ENCODE data around the gene RYR3. TPM values are rescaled to one million over a fixed set of nuclear protein-coding genes. Genes with fewer than 3 reads are reported as not detected.

Gene RYR3
- total RNA-seq, 2 experiments from 2014 or later: not detected

DNA sequence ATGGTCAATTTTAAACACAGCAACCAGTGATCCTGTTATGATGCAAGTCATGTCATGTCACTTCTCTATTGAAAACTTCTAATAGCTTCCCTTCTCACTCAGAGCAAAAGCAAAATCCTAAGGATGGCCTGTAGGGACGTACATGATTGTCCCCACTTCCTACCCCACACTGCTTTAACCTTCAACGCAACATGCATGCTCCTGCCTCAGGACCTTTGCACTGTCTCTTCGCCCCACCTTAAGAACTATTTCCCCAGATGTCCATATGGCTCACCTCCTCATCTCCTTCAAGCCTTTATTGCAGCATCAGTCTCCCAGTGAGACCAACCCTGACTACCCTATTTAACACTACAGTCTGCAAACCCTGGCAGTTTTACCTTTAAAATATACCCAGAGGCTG lies 443.5 kb downstream of the RYR3 start:
- Mint-ChIP-seq H3K36me3 (ENCODE audit: low read depth) (no peaks in the 10 kb centered on the region), H3K27ac (no peak overlapping the region), H3K27me3 (ENCODE audit: low read depth) (peaks cover 12% of the 10 kb centered on the region), H3K4me3 (no peak overlapping the region), H3K9me3 (peaks cover 7% of the 10 kb centered on the region), H3K4me1 (ENCODE audit: low read depth) (no peaks in the 10 kb centered on the region)
- intact Hi-C loops (cut with micrococcal nuclease): loop anchor here (10.0 kb wide), 1 partner anchor 1191 kb away; no protein-coding TSS in a partner anchor
- CTCF ChIA-PET: no interaction called here
- no peak for DNase-seq

GRCh38 chr15:33756961-33757360 lies 446.2 kb downstream of the RYR3 start:
- peaks cover 23% of the 10 kb centered on the region for H3K27me3 Mint-ChIP-seq (ENCODE audit: low read depth)
- H3K27ac Mint-ChIP-seq: no peak overlapping the region

GRCh38 chr15:33757516-33758232 lies 446.9 kb downstream of the RYR3 start:
- Mint-ChIP-seq H3K36me3 (ENCODE audit: low read depth) (no peaks in the 10 kb centered on the region), H3K4me3 (no peak overlapping the region), H3K4me1 (ENCODE audit: low read depth) (no peaks in the 10 kb centered on the region), H3K27ac (no peak overlapping the region), H3K27me3 (ENCODE audit: low read depth) (peaks cover 23% of the 10 kb centered on the region), H3K9me3 (no peaks in the 10 kb centered on the region)
- CTCF ChIA-PET: no interaction called here
- intact Hi-C loops (cut with micrococcal nuclease): loop anchor here (10.0 kb wide), 1 partner anchor 1187 kb away; no protein-coding TSS in a partner anchor
- no peak for DNase-seq

More at GRCh38 chr15:33756961-33757360, 446.2 kb downstream of the RYR3 start:
- DNase-seq: no peak
- H3K9me3 Mint-ChIP-seq: peaks cover 4% of the 10 kb centered on the region
- no peaks in the 10 kb centered on the region for H3K36me3 Mint-ChIP-seq (ENCODE audit: low read depth)
- no peaks in the 10 kb centered on the region for H3K4me1 Mint-ChIP-seq (ENCODE audit: low read depth)
- CTCF ChIA-PET: no interaction called here
- H3K4me3 Mint-ChIP-seq: no peak overlapping the region
- intact Hi-C loops (cut with micrococcal nuclease): loop anchor here (10.0 kb wide), 1 partner anchor 1188 kb away; no protein-coding TSS in a partner anchor

DNA sequence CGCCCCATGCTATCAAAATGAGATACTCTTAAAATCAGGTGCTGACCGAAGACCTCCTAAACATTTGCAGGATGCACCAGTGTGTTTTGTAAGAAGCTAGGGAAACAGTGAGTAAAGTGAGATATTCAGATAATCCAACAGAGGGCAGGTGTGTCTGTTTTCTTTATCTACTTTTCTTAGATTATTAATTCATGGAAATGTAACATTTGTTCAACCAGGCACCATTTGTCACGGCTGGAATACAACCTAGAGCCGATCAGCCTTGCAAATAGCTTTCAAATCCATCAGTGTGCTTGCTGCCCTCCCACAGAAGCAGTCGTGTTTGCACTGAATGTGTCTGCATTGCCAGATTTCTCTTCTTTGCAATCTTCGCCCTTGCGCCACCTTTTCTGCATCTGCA lies 455.6 kb downstream of the RYR3 start:
- intact Hi-C loops (cut with micrococcal nuclease): no loop called here
- H3K4me1 Mint-ChIP-seq (ENCODE audit: low read depth): no peaks in the 10 kb centered on the region

DNA sequence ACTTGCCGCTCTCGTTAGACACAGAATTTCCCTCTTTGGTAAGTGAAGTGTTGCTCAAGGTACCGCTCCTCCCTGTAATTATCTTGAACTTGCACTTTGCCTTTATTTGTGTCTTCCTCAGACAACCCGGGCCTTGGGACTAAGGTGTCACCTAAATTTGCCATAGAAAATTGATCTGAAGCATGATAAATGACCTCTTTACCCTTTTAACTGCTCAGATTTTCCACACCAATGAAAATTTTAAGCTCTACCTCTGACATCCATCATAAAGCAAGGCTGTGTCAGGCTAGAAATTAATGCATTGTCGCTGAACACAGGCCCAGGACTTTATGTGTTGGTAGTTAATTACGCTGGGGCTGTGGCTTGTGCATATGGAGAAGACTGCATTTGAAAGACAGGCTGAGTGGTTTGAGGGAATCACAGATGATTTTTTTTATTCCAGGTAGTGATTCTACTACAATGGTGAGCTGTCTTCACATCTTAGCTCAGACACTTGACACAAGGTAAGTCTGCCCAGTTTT lies 458.0 kb downstream of the RYR3 start:
- intact Hi-C loops (cut with micrococcal nuclease): no loop called here
- DNase-seq: no peak
- Mint-ChIP-seq H3K27me3 (ENCODE audit: low read depth) (peaks cover 2% of the 10 kb centered on the region), H3K4me3 (no peak overlapping the region), H3K36me3 (ENCODE audit: low read depth) (no peaks in the 10 kb centered on the region), H3K27ac (no peak overlapping the region), H3K4me1 (ENCODE audit: low read depth) (no peaks in the 10 kb centered on the region), H3K9me3 (no peaks in the 10 kb centered on the region)
- CTCF ChIA-PET: no interaction called here

More for the DNA sequence above, 455.6 kb downstream of the RYR3 start:
- Mint-ChIP-seq H3K9me3 (no peaks in the 10 kb centered on the region), H3K36me3 (ENCODE audit: low read depth) (no peaks in the 10 kb centered on the region), H3K4me3 (no peak overlapping the region), H3K27ac (no peak overlapping the region), H3K27me3 (ENCODE audit: low read depth) (peaks cover 3% of the 10 kb centered on the region)
- CTCF ChIA-PET: no interaction called here
- DNase-seq: no peak

- no peak overlapping the region for H3K27ac Mint-ChIP-seq
- H3K9me3 Mint-ChIP-seq: no peaks in the 10 kb centered on the region
- CTCF ChIA-PET: no interaction called here
- no peaks in the 10 kb centered on the region for H3K36me3 Mint-ChIP-seq (ENCODE audit: low read depth)
- intact Hi-C loops (cut with micrococcal nuclease): no loop called here
- DNase-seq: no peak
- H3K4me1 Mint-ChIP-seq (ENCODE audit: low read depth): no peaks in the 10 kb centered on the region
- no peak overlapping the region for H3K4me3 Mint-ChIP-seq
- H3K27me3 Mint-ChIP-seq (ENCODE audit: low read depth): peaks cover 8% of the 10 kb centered on the region
These were observed 463.2 kb downstream of the RYR3 start for GRCh38 chr15:33773969-33774368.

DNA sequence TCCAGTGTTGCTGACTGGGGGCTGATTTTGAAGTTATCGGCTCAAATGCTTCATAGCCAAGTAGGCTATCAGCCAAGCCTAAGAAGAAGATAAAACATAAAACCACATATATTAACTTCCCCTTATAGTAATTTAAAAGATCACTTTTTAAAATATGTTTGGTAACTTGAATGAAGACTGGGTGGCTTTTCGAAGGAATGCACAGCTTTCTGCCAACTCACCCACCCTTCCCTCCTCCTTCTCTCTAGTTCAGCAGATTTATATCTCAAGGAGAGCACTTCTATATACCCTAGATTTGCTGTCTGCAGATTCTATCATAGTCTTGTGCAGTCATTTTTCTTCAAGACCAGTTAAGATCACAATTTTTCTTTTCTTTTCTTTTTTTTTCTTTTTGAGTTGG lies 468.1 kb downstream of the RYR3 start:
- Mint-ChIP-seq H3K4me3 (no peak overlapping the region), H3K27ac (no peak overlapping the region), H3K9me3 (no peaks in the 10 kb centered on the region), H3K27me3 (ENCODE audit: low read depth) (peaks cover 6% of the 10 kb centered on the region), H3K4me1 (ENCODE audit: low read depth) (no peaks in the 10 kb centered on the region), H3K36me3 (ENCODE audit: low read depth) (no peaks in the 10 kb centered on the region)
- no peak for DNase-seq
- intact Hi-C loops (cut with micrococcal nuclease): no loop called here
- CTCF ChIA-PET: interaction anchor here (0.7 kb wide), 2 partner anchors 22 to 68 kb away, joined by 3 to 5 read pairs; no protein-coding TSS in a partner anchor

DNA sequence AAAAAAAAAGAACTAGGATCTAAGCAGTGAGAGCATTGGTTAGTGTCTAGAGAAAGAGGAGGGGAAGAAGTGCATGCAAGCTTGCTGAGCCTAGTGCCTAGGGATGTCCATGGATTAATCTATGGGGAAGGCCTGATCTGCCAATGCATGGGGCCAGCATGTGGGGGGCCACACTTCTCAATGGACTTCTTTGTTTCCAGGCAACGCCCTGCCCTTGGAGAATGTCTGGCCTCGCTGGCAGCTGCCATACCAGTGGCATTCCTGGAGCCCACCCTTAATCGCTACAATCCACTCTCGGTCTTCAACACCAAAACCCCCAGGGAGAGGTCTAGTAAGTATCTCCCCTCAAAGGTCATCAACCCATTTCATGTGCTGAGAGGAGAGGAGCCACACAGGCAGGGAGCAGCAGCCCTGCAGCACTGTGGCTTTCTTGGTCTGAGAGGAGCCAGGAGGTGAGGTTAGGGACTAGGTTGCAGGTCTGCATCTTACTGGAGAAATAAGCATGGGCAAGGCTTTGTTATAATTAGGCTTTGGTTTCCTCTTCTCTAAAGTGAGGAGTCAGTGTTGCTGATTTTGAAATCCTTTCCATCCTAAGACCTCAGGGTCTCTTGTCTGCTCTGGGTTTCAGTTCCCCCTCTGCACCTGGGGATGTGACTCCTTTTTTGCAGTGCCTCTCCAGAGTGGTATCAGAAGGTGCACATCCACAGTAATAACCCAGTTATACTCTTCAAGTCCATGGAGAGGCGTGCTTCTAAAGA lies 469.4 kb downstream of the RYR3 start:
- CTCF ChIA-PET: no interaction called here

DNA sequence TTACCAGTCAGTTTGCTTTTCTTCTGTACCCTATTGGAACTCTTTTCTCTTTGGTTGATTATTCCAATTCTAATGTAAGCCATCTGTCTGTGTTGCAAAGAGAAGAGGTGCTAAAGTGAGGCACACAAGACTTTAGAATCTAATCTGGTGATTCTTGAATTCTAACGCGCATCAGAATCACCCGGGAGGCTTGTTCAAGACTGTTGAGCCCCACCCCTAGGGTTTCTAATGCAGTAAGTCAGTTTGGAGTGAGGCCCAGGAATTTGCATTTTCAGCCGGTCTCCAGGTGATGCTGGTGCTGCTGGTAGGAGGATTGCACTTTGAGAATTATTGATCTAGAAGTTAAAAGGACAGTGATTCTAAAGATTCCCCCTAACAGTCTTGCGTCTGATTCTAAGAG lies 472.2 kb downstream of the RYR3 start:
- Mint-ChIP-seq H3K27me3 (ENCODE audit: low read depth) (peaks cover 2% of the 10 kb centered on the region), H3K4me1 (ENCODE audit: low read depth) (no peaks in the 10 kb centered on the region), H3K9me3 (no peaks in the 10 kb centered on the region), H3K27ac (no peak overlapping the region), H3K4me3 (no peak overlapping the region), H3K36me3 (ENCODE audit: low read depth) (no peaks in the 10 kb centered on the region)
- DNase-seq: no peak
- CTCF ChIA-PET: no interaction called here
- intact Hi-C loops (cut with micrococcal nuclease): no loop called here

More for the DNA sequence above, 469.4 kb downstream of the RYR3 start:
- H3K27me3 Mint-ChIP-seq (ENCODE audit: low read depth): peaks cover 6% of the 10 kb centered on the region
- intact Hi-C loops (cut with micrococcal nuclease): no loop called here
- no peak for DNase-seq
- no peaks in the 10 kb centered on the region for H3K4me1 Mint-ChIP-seq (ENCODE audit: low read depth)
- no peak overlapping the region for H3K27ac Mint-ChIP-seq
- no peaks in the 10 kb centered on the region for H3K36me3 Mint-ChIP-seq (ENCODE audit: low read depth)
- H3K9me3 Mint-ChIP-seq: no peaks in the 10 kb centered on the region
- H3K4me3 Mint-ChIP-seq: no peak overlapping the region

DNA sequence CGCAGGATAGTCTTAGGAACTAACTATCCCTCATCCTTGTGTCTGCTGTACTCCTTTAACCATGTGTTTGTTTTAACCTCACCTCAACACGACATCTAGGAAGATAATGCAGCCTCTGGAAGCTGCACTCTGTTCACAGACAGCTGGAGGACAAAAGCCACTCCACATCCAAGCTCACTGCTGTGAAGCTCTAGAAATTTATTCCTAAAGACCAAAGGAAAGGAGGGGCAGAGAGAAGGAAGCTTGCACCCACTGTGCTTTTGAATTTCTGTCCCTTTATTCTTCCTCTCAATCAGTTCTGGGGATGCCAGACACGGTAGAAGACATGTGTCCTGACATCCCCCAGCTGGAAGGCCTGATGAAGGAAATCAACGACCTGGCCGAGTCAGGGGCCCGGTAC lies 474.6 kb downstream of the RYR3 start:
- no peaks in the 10 kb centered on the region for H3K4me1 Mint-ChIP-seq (ENCODE audit: low read depth)
- no peak overlapping the region for H3K27ac Mint-ChIP-seq
- no peak overlapping the region for H3K4me3 Mint-ChIP-seq
- H3K27me3 Mint-ChIP-seq (ENCODE audit: low read depth): no peaks in the 10 kb centered on the region
- intact Hi-C loops (cut with micrococcal nuclease): no loop called here
- H3K36me3 Mint-ChIP-seq (ENCODE audit: low read depth): no peaks in the 10 kb centered on the region
- H3K9me3 Mint-ChIP-seq: no peaks in the 10 kb centered on the region
- CTCF ChIA-PET: no interaction called here
- no peak for DNase-seq

- Mint-ChIP-seq H3K27me3 (ENCODE audit: low read depth) (no peaks in the 10 kb centered on the region), H3K27ac (no peak overlapping the region), H3K4me1 (ENCODE audit: low read depth) (no peaks in the 10 kb centered on the region), H3K9me3 (no peaks in the 10 kb centered on the region), H3K36me3 (ENCODE audit: low read depth) (no peaks in the 10 kb centered on the region), H3K4me3 (no peak overlapping the region)
- intact Hi-C loops (cut with micrococcal nuclease): no loop called here
- DNase-seq: no peak
- CTCF ChIA-PET: no interaction called here
These were observed 478.3 kb downstream of the RYR3 start for GRCh38 chr15:33788906-33789540.

DNA sequence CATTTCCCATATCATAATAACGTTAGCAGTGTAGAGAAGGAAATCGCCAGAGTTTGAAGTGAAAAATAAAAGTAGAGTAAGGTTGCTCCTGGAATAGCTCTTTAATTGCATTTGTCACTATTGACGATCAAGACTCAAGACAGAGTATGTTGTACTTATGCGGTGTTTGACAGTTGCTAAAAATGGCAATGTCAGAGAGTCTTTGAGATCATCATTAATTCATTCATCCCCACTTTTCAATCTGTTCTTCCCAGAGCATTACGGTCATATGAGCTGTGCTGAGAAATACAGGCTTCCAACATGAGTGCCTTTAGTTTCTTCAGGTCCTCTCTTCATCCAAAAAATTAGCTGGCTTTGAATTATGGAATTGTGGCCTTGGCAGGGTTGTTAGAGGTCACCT lies 483.7 kb downstream of the RYR3 start:
- H3K36me3 Mint-ChIP-seq (ENCODE audit: low read depth): no peaks in the 10 kb centered on the region
- no peak overlapping the region for H3K27ac Mint-ChIP-seq
- H3K4me3 Mint-ChIP-seq: no peak overlapping the region
- intact Hi-C loops (cut with micrococcal nuclease): no loop called here
- H3K27me3 Mint-ChIP-seq (ENCODE audit: low read depth): peaks cover 2% of the 10 kb centered on the region
- CTCF ChIA-PET: no interaction called here
- H3K9me3 Mint-ChIP-seq: no peaks in the 10 kb centered on the region
- H3K4me1 Mint-ChIP-seq (ENCODE audit: low read depth): no peaks in the 10 kb centered on the region
- DNase-seq: no peak
